Measurements from ENCODE around the gene MAST4. TPM values are rescaled to one million over a fixed set of nuclear protein-coding genes. Genes with fewer than 3 reads are reported as not detected.

MAST4 gene
- total and polyA plus RNA-seq, 2 of the 4 experiments (the other 2 are of a cell fraction), result 4.8 to 6.8 TPM

- no peak overlapping the region for H3K18ac ChIP-seq (ENCODE audit: low read depth, low read length)
- no CpG with 5 or more reads among the region's 1 CpG for WGBS, 2 experiments (ENCODE audit: extremely low coverage in 2 of 2, insufficient read length in 1 of 2)
- ATAC-seq (ENCODE audit: low read depth), result no peak
These were observed 234.4 kb downstream of the MAST4 start for GRCh38 chr5:66830636-66831035.

More at GRCh38 chr5:66830636-66831035, 234.4 kb downstream of the MAST4 start:
- no peak for DNase-seq
- Histone ChIP-seq H3K56ac (ENCODE audit: extremely low read depth, insufficient read depth, low read length) (no peak overlapping the region), H2BK120ac (ENCODE audit: low read depth, low read length) (no peak overlapping the region), H2AK5ac (ENCODE audit: low read depth, low read length) (no peak overlapping the region), H3K9ac (ENCODE audit: low read depth, low read length) (no peak overlapping the region), H3K14ac (replicated peaks; ENCODE audit: low read depth, low read length) (no peak overlapping the region), H2AK9ac (replicated peaks; ENCODE audit: low read depth, low read length, poor library complexity) (no peak overlapping the region), H2AFZ (replicated peaks; ENCODE audit: low read length, poor library complexity) (no peak overlapping the region), H3K4me2 (ENCODE audit: low read depth, low read length) (no peak overlapping the region), H4K91ac (ENCODE audit: insufficient read depth, low read depth, low read length) (no peak overlapping the region), H2BK15ac (ENCODE audit: low read depth, low read length) (no peak overlapping the region), H3K79me1 (ENCODE audit: low read depth in 1 of 2, low read length in 2 of 2) (no peaks in the 10 kb centered on the region), H3K4me1 (ENCODE audit: control insufficient read depth, insufficient read depth, low read length) (no peaks in the 10 kb centered on the region; the same call in 1 of the 2 replicates), H3K4ac (ENCODE audit: low read depth, low read length) (no peak overlapping the region), H4K20me1 (ENCODE audit: insufficient read depth, low read length) (no peaks in the 10 kb centered on the region), H3K36me3 (ENCODE audit: control insufficient read depth, insufficient read depth, low read length) (no peaks in the 10 kb centered on the region), H4K8ac (ENCODE audit: low read depth in 2 of 2, low read length in 2 of 2) (no peak overlapping the region), H2BK5ac (ENCODE audit: low read depth, low read length, poor library complexity, severe bottlenecking) (no peak overlapping the region), H3K23ac (ENCODE audit: low read depth, low read length) (no peak overlapping the region), H3K9me3 (ENCODE audit: control insufficient read depth, insufficient read depth, low read length) (no peaks in the 10 kb centered on the region), H3K9me1 (ENCODE audit: insufficient read depth, low read length) (no peaks in the 10 kb centered on the region), H4K5ac (ENCODE audit: low read depth, low read length) (no peak overlapping the region), H3K27ac (ENCODE audit: insufficient read depth, low read length) (no peak overlapping the region), H3K4me3 (ENCODE audit: insufficient read depth, low read depth, low read length) (no peak overlapping the region), H2BK20ac (ENCODE audit: low read depth, low read length) (no peak overlapping the region), H3K27me3 (ENCODE audit: control insufficient read depth, insufficient read depth, low read length) (peaks cover 17% of the 10 kb centered on the region)
- ChIA-PET POLR2A (ENCODE audit: unreplicated experiment) (no interaction called here), CTCF (interaction anchor here (0.6 to 2.4 kb wide), 3 partner anchors 11 to 159 kb away, joined by 3 to 7 read pairs (median 3); no protein-coding TSS in a partner anchor)
- BruUV-seq (replicated peaks), result no TSS peak
- dilution Hi-C loops (cut with HindIII; ENCODE audit: low sequenced_read_pairs, unreplicated experiment), result no loop called here
- intact Hi-C loops (cut with micrococcal nuclease), result no loop called here
- in situ Hi-C loops (cut with MboI; ENCODE audit: low sequenced_read_pairs), result no loop called here
- TF ChIP-seq MAFK (IDR thresholded peaks at IDR 0.05; ENCODE audit: low read depth, low read length) (no peak), SMC3 (IDR thresholded peaks at IDR 0.05; ENCODE audit: low read depth, low read length) (no peak), CTCF (conservative IDR thresholded peaks at IDR 0.05; ENCODE audit: low read depth, low read length) (no peak), CHD1 (IDR thresholded peaks at IDR 0.05; ENCODE audit: low read depth, low read length) (no peak), RFX5 (IDR thresholded peaks at IDR 0.05; ENCODE audit: low read depth, low read length) (no peak), CEBPB (IDR thresholded peaks at IDR 0.05; ENCODE audit: low read depth, low read length) (no peak), ELK1 (IDR thresholded peaks at IDR 0.05; ENCODE audit: borderline replicate concordance, low read depth, low read length) (no peak), MXI1 (IDR thresholded peaks at IDR 0.05; ENCODE audit: borderline replicate concordance, low read depth, low read length) (no peak)

All from IMR-90 (cell line).